Fibroblast of skin of abdomen (primary cell): ENCODE data around the gene SCCPDH.
"Not testable (repeated sequence)": the region's sequence is repeated elsewhere in the genome, so short reads cannot be mapped to it uniquely, and the experiment has no call there.

ENCODE experiments used
- DNase-seq: peaks from one replicate; pipeline ENCODE4 v3.0.0-alpha.2; 2013

Gene SCCPDH

GRCh38 chr1:246705368-246705767, 18.8 kb upstream of the SCCPDH start:
- peak; percentile 94 for DNase-seq

- no peak for DNase-seq
Observed at GRCh38 chr1:246708166-246708565, 16.0 kb upstream of the SCCPDH start.

DNA sequence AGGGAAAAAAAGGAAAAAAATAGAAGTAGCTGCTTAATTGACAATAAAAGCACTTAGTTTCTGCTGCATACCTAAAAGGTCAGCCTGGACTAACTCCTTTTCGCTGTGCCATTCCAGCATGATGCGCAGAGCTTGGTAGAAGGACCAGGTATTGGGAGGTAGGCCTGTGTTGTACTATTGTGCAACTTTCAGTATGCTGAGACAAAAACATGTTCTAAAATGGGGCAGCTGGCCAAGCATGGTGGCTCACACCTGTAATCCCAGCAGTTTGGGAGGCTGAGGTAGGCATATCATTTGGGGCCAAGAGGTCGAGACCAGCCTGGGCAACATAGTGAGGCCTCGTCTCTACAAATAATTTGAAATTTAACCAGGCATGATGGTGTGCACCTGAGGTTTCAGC, 15.0 kb upstream of the SCCPDH start:
- no peak for DNase-seq

GRCh38 chr1:246709835-246710234, 14.4 kb upstream of the SCCPDH start:
- DNase-seq, result no peak

- DNase-seq, result no peak
Observed at GRCh38 chr1:246711548-246712003, 12.6 kb upstream of the SCCPDH start.

DNA sequence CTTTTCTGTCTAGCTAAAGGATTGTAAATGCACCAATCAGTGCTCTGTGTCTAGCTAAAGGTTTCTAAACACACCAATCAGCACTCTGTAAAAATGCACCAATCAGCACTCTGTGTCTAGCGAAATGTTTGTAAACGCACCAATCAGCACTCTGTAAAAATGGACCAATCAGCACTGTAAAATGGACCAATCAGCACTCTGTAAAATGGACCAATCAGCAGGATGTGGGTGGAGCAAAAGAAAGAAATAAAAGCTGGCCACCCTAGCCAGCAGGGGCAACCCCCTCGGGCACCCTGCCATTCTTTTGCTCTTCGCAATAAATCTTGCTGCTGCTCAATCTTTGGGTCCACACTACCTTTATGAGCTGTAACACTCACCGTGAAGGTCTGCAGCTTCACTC, 11.8 kb upstream of the SCCPDH start:
- DNase-seq, result not testable (repeated sequence)

DNA sequence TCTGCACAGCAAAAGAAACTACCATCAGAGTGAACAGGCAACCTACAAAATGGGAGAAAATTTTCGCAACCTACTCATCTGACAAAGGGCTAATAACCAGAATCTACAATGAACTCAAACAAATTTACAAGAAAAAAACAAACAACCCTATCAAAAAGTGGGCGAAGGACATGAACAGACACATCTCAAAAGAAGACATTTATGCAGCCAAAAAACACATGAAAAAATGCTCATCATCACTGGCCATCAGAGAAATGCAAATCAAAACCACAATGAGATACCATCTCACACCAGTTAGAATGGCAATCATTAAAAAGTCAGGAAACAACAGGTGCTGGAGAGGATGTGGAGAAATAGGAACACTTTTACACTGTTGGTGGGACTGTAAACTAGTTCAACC, 4.8 kb upstream of the SCCPDH start:
- DNase-seq, result not testable (repeated sequence)

GRCh38 chr1:246720814-246721213, 3.4 kb upstream of the SCCPDH start:
- DNase-seq, result not testable (repeated sequence)

DNA sequence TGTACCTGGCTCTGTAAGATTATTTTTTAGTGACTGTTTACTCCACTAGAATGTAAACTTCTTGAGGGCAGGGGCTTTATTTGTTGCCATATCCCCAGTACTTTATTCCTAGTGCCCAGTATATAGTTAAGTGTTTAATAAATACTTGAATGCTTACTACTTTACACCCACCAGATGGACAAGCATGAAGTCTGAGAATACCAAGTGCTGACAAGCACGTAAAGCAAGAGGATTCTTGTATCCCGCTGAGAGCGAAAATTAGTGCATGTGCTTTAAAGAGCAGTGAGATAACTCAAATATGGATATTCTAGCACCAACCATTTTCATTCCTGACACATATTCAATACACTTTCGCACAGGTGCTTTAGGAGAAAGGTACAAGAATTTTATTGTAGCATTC, 1.5 kb upstream of the SCCPDH start:
- no peak for DNase-seq

- DNase-seq, result peak; percentile 42
Observed at GRCh38 chr1:246724731-246725095, 504 bp downstream of the SCCPDH start.

GRCh38 chr1:246725191-246725590, 982 bp downstream of the SCCPDH start:
- DNase-seq, result no peak

GRCh38 chr1:246726255-246726679, 2.1 kb downstream of the SCCPDH start:
- no peak for DNase-seq

DNA sequence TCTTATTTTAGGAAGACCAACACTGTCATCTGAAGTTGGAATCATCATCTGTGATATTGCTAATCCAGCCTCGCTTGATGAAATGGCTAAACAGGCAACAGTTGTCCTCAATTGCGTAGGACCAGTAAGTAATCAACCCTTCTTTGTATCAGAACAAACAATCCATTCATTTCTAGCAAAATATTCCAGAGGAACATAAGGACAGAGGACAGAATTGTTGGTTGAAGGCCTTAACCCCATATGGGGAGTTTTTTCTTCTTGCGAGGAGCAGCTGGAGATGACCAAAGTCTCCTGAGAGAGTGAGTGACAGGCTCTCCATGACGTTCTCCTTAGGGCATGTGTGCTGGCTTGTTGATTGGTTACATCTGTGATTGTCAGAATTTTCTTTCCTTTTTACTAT, 2.7 kb downstream of the SCCPDH start:
- DNase-seq, result no peak

GRCh38 chr1:246727594-246727993, 3.4 kb downstream of the SCCPDH start:
- DNase-seq, result no peak

- DNase-seq, result peak; percentile 9
Observed at GRCh38 chr1:246728311-246728710, 4.1 kb downstream of the SCCPDH start.

GRCh38 chr1:246729040-246729439, 4.8 kb downstream of the SCCPDH start:
- DNase-seq, result not testable (repeated sequence)

GRCh38 chr1:246730839-246731238, 6.6 kb downstream of the SCCPDH start:
- DNase-seq, result no peak

- DNase-seq, result not testable (repeated sequence)
Observed at GRCh38 chr1:246731873-246732272, 7.7 kb downstream of the SCCPDH start.

DNA sequence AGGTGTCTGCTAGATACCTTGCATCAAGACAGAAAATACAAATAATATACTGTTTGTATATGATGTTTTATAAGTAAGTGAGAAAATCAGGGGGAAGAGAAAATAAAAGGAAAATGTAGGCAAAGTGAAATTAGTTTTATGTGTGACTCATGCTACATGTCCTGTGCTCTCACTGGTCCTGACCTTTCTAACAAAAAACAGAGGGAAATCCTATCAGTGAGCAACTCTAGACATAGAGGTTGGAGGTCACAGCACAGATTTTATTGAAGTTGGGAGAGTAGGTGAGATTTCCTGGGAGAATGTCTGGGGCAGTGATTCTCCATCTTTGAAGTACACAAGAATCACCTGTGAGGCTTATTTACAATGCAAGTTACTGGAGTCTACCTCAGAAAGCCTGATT, 9.5 kb downstream of the SCCPDH start:
- DNase-seq, result no peak

GRCh38 chr1:246734866-246735265, 10.7 kb downstream of the SCCPDH start:
- no peak for DNase-seq

DNA sequence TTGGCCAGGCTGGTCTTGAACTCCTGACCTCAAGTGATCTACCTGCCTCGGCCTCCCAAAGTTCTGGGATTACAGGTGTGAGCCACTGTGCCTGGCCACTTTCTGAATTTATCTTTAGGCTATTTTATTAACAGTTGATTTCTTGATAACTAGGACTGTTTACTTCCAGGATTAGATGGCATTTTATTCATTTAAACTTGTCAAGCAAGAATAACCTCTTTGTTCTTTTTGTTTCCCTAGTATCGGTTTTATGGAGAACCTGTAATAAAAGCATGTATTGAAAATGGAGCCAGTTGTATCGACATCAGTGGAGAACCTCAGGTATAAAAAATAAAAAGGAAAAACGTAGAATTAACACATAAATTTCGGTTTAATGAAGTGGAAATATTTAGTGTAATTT, 11.5 kb downstream of the SCCPDH start:
- no peak for DNase-seq

DNA sequence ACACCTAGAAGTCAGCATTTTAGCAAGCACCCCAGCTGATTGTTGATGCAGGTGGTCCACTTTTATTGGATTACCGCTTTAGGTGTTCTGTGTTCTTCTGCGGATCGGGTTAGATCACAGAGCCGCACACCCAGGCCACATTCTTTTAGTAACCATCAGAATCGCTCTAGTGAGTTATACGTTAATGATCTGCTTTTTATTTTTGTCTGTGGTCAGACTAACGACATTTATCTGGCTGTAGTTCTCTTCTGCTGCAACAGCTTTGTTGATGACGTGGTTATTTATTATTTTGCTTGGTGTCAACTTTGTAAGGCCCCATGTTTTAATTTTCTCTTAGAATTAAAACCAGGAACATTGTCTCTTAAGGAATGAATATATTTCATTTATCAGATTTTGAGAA, 18.2 kb downstream of the SCCPDH start:
- DNase-seq, result no peak

- DNase-seq, result not testable (repeated sequence)
Observed at GRCh38 chr1:246746155-246746554, 21.9 kb downstream of the SCCPDH start.

- DNase-seq, result no peak
Observed at GRCh38 chr1:246748006-246748405, 23.8 kb downstream of the SCCPDH start.

DNA sequence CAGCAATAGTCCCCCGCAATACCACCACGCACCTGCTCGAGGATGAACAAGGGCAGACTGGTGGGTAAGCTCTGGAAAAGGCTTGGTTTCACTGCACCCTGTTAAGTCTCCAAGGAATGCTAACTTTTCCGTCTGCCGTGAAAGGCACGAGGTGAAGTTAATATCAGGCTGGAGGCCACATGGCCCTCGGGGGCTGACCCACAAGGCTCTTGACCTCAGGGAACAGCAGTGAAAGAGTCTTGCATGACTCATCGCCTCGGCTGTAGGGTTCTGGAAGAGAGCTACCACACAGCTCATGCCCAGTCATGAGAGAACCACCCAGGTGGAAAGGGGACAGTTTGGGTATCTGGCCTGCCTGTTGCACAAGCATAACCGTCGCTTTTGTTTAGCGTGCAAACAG, 24.7 kb downstream of the SCCPDH start:
- DNase-seq, result no peak

- DNase-seq, result no peak
Observed at GRCh38 chr1:246750752-246751151, 26.5 kb downstream of the SCCPDH start.
